Smooth muscle cell of the umbilical artery (primary cell): Measurements from ENCODE around the gene ASF1A. TPM values are rescaled to one million over a fixed set of nuclear protein-coding genes. Genes with fewer than 3 reads are reported as not detected.

ENCODE experiments used
- total RNA-seq: library from RNA; depleted of rRNA; stranded (reverse); fragments of >200 nt; gene quantifications from 2 replicates; pipeline ENCODE4 v1.2.3, GENCODE V29; 2014

The ASF1A gene
- 15.1 and 17.9 TPM in 2 replicates for total RNA-seq

GRCh38 chr6:118893807-118894424, at the start of gene ASF1A:
Gene ASF1A (plus strand): TSS chr6:118894152. CDS start chr6:118894414, 262 bp downstream.

GRCh38 chr6:118934461-118935330, 40.7 kb downstream of the ASF1A start, which contains the start of gene MCM9:
Gene MCM9 (minus strand): TSS chr6:118935159. CDS start chr6:118931723, 3,436 bp downstream.

Other genes starting within 250 kb of the ASF1A start
- 12.5 and 20.8 TPM in 2 replicates for gene CEP85L, start 242.6 kb upstream of the ASF1A start, total RNA-seq
- 13.4 and 14.3 TPM in 2 replicates for gene MCM9, start 41.0 kb downstream of the ASF1A start, total RNA-seq
- gene FAM184A, start 184.5 kb downstream of the ASF1A start, total RNA-seq, result 0.18 and 0.89 TPM in 2 replicates